Measurements from ENCODE around the gene AHCYL1.
A peak's percentile ranks its signal among the peaks of the same experiment; 100 is the strongest.
"Not testable (repeated sequence)": the region's sequence is repeated elsewhere in the genome, so short reads cannot be mapped to it uniquely, and the experiment has no call there.

The AHCYL1 gene

GRCh38 chr1:109984456-109985246 lies at the start of gene AHCYL1:
Gene AHCYL1 (plus strand): TSS chr1:109984765. CDS start chr1:109985053, 288 bp downstream.
- peak; percentile 98 for DNase-seq

- DNase-seq, result no peak
Observed at GRCh38 chr1:109935451-109935900, 49.1 kb upstream of the AHCYL1 start.

- DNase-seq, result no peak
Observed at GRCh38 chr1:109937738-109938137, 46.8 kb upstream of the AHCYL1 start.

GRCh38 chr1:109938556-109938955 lies 46.0 kb upstream of the AHCYL1 start:
- DNase-seq, result no peak

GRCh38 chr1:109942434-109942833 lies 42.1 kb upstream of the AHCYL1 start:
- DNase-seq, result no peak

- no peak for DNase-seq
Observed at GRCh38 chr1:109944541-109944940, 40.0 kb upstream of the AHCYL1 start.

GRCh38 chr1:109946511-109946910 lies 38.1 kb upstream of the AHCYL1 start:
- no peak for DNase-seq

- DNase-seq, result no peak
Observed at GRCh38 chr1:109947582-109948284, 36.8 kb upstream of the AHCYL1 start.

GRCh38 chr1:109948285-109948630 lies 36.3 kb upstream of the AHCYL1 start:
- no peak for DNase-seq

GRCh38 chr1:109950038-109950437 lies 34.5 kb upstream of the AHCYL1 start:
- DNase-seq, result no peak

- DNase-seq, result no peak
Observed at GRCh38 chr1:109950509-109950908, 34.1 kb upstream of the AHCYL1 start.

GRCh38 chr1:109951501-109951900 lies 33.1 kb upstream of the AHCYL1 start:
- not testable (repeated sequence) for DNase-seq

- no peak for DNase-seq
Observed at GRCh38 chr1:109954041-109954512, 30.5 kb upstream of the AHCYL1 start.

- no peak for DNase-seq
Observed at GRCh38 chr1:109959632-109959973, 25.0 kb upstream of the AHCYL1 start.

GRCh38 chr1:109959974-109960744 lies 24.4 kb upstream of the AHCYL1 start:
- DNase-seq, result peak; percentile 86

GRCh38 chr1:109960745-109961094 lies 23.8 kb upstream of the AHCYL1 start:
- DNase-seq, result no peak

- DNase-seq, result no peak
Observed at GRCh38 chr1:109963864-109964263, 20.7 kb upstream of the AHCYL1 start.

- peak; percentile 32 for DNase-seq
Observed at GRCh38 chr1:109969146-109969829, 15.3 kb upstream of the AHCYL1 start.

- DNase-seq, result no peak
Observed at GRCh38 chr1:109969907-109970306, 14.7 kb upstream of the AHCYL1 start.

- no peak for DNase-seq
Observed at GRCh38 chr1:109971559-109971958, 13.0 kb upstream of the AHCYL1 start.

- no peak for DNase-seq
Observed at GRCh38 chr1:109974191-109974590, 10.4 kb upstream of the AHCYL1 start.

- no peak for DNase-seq
Observed at GRCh38 chr1:109975718-109976117, 8.8 kb upstream of the AHCYL1 start.

GRCh38 chr1:109976762-109977161 lies 7.8 kb upstream of the AHCYL1 start:
- no peak for DNase-seq

All from NCI-H510A treated with DMSO at 0.1 percent for 48 hours (cell line).